Left ventricle myocardium superior (tissue), 1 donor: Measurements from ENCODE around the gene ASTN2. TPM values are rescaled to one million over a fixed set of nuclear protein-coding genes. Genes with fewer than 3 reads are reported as not detected.

ENCODE experiments used
- ATAC-seq: fragments of 200-7000 bp; cut with Tn5 transposase; one replicate; pipeline ENCODE4 v1.9.1; 2020; ENCODE audit warnings: mild to moderate bottlenecking, moderate library complexity
- DNase-seq: peaks from one replicate; pipeline ENCODE4 v3.0.0-alpha.2; 2020
- intact Hi-C: fragments of 100-400 bp; cut with micrococcal nuclease; formaldehyde crosslinking; loops from one replicate; pipeline ENCODE4 v1.11.0; 2022
- total RNA-seq: library from RNA; stranded (reverse); fragmentation: NEBNext Ultra II Directional; extraction: Animal tissue kit (Norgen Biotek cat#: 25700); gene quantifications from one replicate; pipeline ENCODE4 v1.2.1, GENCODE V29; 2021
- donor health status: DM: no; HTN: yes; CAD: no; lungs with severe emphysema.

Gene ASTN2
- total RNA-seq, 1 donor from 2014 or later = 11.3 TPM

DNA sequence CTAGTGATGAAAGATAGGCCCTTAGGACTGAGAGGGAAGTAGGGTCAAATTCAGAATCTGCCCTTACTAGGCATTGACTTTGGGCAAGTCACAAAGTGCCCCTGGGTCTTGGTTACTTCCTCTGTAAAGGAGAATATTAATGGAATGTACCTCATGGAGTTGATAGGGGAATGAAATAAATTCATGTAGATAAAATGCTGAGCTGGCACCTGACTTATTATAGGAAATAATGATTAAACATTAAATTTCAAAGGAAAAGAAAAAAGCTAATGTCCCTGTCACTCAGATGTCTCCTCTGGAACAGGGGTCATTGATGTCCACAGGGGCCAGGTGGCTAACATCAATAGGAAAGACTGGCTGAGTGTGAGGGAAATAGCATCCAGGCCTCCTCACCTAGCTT lies 406.4 kb downstream of the ASTN2 start:
- no peak for ATAC-seq
- DNase-seq = no peak
- intact Hi-C loops = no loop called here

GRCh38 chr9:117002686-117003085 lies 412.2 kb downstream of the ASTN2 start:
- intact Hi-C loops = no loop called here
- no peak for DNase-seq
- ATAC-seq = no peak

DNA sequence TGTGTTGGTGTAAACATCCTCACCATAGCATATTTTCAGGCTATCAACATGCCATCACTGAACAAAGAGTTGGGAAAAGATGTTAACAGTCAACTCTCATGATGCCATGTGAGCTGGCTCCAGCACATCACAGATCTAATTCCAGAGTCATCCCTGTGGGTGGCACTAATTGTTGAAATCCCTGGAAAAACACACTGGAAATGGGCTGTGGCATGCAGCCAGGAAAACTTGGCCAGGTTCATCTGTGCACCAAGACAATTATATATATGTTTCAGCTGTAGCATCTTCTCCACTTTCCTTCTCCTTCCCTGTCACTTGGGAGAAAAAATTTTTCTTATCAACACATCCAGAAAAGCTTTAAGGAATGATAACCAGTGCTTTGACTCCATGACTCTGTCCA lies 414.0 kb downstream of the ASTN2 start:
- no peak for DNase-seq
- ATAC-seq = no peak
- intact Hi-C loops = no loop called here

GRCh38 chr9:117000196-117000723 lies 414.6 kb downstream of the ASTN2 start:
- intact Hi-C loops = no loop called here
- DNase-seq (no peak), ATAC-seq (no peak)

GRCh38 chr9:116998305-116998704 lies 416.6 kb downstream of the ASTN2 start:
- no peak for DNase-seq
- no peak for ATAC-seq
- intact Hi-C loops = no loop called here

GRCh38 chr9:116992865-116993264 lies 422.0 kb downstream of the ASTN2 start:
- DNase-seq (no peak), ATAC-seq (no peak)
- intact Hi-C loops = no loop called here

GRCh38 chr9:116991051-116991450 lies 423.8 kb downstream of the ASTN2 start:
- intact Hi-C loops = no loop called here
- no peak for DNase-seq
- no peak for ATAC-seq

GRCh38 chr9:116990592-116990991 lies 424.3 kb downstream of the ASTN2 start:
- DNase-seq (no peak), ATAC-seq (no peak)
- intact Hi-C loops = no loop called here

- intact Hi-C loops = no loop called here
- ATAC-seq = no peak
Measured at GRCh38 chr9:116987721-116988485, 427.0 kb downstream of the ASTN2 start.

GRCh38 chr9:116986015-116986414 lies 428.8 kb downstream of the ASTN2 start:
- intact Hi-C loops = no loop called here
- no peak for DNase-seq
- ATAC-seq = no peak

More at GRCh38 chr9:116987721-116988485, 427.0 kb downstream of the ASTN2 start:
- no peak for DNase-seq

- intact Hi-C loops = no loop called here
- DNase-seq (no peak), ATAC-seq (no peak)
Measured at GRCh38 chr9:116985596-116985995, 429.3 kb downstream of the ASTN2 start.

- ATAC-seq (no peak), DNase-seq (no peak)
- intact Hi-C loops = no loop called here
Measured at GRCh38 chr9:116984111-116984510, 430.7 kb downstream of the ASTN2 start.

GRCh38 chr9:116980582-116981120 lies 434.2 kb downstream of the ASTN2 start:
- ATAC-seq (no peak), DNase-seq (no peak)
- intact Hi-C loops = no loop called here

- DNase-seq = no peak
- intact Hi-C loops = no loop called here
- ATAC-seq = no peak
Measured at GRCh38 chr9:116979456-116979855, 435.4 kb downstream of the ASTN2 start.

DNA sequence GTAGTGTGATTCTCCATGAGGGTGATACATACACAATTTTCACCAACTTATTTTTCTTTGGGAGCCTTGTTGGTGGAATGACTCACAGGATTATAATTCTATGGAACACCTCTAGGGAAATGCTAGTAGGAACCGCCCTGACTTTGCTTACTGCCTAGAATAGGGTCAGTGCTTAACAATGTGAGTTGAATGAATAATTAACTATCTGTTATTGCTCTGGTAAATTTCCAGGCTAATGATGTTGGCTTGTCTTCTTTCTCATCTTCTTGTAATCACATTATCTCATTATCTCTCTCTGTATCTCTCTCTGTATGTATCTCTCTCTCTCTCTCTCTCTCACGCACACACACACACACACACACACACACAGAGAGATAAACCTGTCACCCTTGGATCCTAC lies 436.7 kb downstream of the ASTN2 start:
- no peak for ATAC-seq
- intact Hi-C loops = no loop called here
- DNase-seq = no peak

DNA sequence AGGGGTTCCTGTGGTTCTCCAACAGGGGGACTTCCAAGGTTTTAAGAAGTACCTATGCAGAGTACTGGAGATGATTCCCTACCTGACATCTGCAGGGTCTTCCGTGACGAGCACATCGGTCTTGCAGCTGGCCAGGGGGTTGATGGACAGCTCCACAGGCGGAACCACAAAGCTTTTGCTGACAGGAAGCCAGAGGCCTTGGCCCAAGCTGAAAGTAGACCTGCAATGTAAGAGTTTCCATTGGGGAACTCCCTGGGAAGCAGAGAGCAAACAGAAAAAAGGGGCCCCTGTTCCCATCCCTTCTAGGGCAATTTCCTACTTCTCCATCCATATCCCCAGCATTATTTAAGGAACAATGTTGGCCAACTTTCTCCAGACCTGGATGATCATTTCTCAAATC lies 439.7 kb downstream of the ASTN2 start:
- DNase-seq (no peak), ATAC-seq (no peak)
- intact Hi-C loops = no loop called here

DNA sequence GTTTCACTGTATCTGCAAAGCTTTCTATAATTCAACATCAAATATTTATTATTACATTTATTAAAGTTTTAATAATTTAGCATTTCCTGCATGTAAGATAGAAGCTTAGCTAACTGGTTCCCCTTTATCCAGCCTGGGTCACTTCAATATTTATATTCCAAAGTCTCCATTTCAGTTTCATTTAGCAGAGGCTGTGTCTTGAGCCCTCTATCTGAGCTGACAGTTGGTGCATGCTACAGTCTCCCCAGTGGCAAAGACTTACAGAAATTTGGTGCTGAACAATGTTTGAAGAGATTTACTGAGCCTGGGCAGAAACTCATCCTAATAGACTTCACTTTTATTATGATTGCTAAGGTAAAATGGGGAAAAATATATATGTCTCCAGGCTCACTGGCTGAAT lies 448.7 kb downstream of the ASTN2 start:
- intact Hi-C loops = no loop called here
- no peak for ATAC-seq
- no peak for DNase-seq

GRCh38 chr9:116964258-116964657 lies 450.6 kb downstream of the ASTN2 start:
- no peak for DNase-seq
- ATAC-seq = no peak
- intact Hi-C loops = no loop called here

GRCh38 chr9:116959809-116960208 lies 455.0 kb downstream of the ASTN2 start:
- intact Hi-C loops = no loop called here
- no peak for ATAC-seq
- no peak for DNase-seq

DNA sequence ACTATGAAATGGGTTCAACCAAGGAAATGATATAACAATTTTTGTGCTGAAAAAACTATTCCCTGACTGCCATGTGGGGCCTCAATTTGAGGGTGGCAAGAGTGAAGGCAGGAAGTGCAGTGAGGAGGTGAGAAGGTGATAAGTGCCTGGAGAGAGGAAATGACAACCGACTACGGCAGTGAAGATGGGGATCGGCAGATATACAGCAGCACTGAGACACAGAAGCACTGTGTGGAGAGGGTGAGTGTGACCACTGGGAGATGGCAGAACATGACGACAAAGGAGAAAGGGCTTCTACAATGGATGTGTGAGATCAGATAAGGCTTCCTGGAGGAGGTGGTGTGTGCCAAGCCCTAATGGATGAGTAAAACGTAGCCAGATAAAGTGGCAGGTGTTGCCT lies 456.0 kb downstream of the ASTN2 start:
- ATAC-seq = no peak
- intact Hi-C loops = no loop called here
- no peak for DNase-seq

GRCh38 chr9:116954731-116955130 lies 460.1 kb downstream of the ASTN2 start:
- DNase-seq (no peak), ATAC-seq (no peak)
- intact Hi-C loops = no loop called here
